Astrocyte of the cerebellum (primary cell): ENCODE data around the gene N4BP3.

Experiments
- DNase-seq: peaks from one replicate; pipeline ENCODE4 v3.0.0-alpha.2; 2011; ENCODE audit warnings: low read depth
- H3K4me3 ChIP-seq: 2 replicates; pipeline ENCODE4 v1.5.1; 2011; ENCODE audit warnings: mild to moderate bottlenecking, low read depth, low read length, moderate library complexity
- in situ Hi-C: cut with HindIII; loops from 2 replicates; pipeline ENCODE4 v1.10.0; 2017; ENCODE audit warnings: low sequenced_read_pairs
- TF ChIP-seq, protein P1 (sequence below): IDR thresholded peaks from 2 replicates; pipeline ENCODE4 v1.5.1; 2012; ENCODE audit warnings: low read length, low read depth, moderate library complexity, mild to moderate bottlenecking; ENCODE audit errors: missing control alignments

Gene N4BP3

GRCh38 chr5:178153530-178154340 is 40.4 kb downstream of the N4BP3 start, which contains the start of gene NHP2:
Gene NHP2 (minus strand): TSS chr5:178153885. CDS start chr5:178153817, 68 bp downstream.
- in situ Hi-C loops = no loop called here
- peak within 1 kb of the TSS; percentile 65 for H3K4me3 ChIP-seq
- TF ChIP-seq, protein P1, sequence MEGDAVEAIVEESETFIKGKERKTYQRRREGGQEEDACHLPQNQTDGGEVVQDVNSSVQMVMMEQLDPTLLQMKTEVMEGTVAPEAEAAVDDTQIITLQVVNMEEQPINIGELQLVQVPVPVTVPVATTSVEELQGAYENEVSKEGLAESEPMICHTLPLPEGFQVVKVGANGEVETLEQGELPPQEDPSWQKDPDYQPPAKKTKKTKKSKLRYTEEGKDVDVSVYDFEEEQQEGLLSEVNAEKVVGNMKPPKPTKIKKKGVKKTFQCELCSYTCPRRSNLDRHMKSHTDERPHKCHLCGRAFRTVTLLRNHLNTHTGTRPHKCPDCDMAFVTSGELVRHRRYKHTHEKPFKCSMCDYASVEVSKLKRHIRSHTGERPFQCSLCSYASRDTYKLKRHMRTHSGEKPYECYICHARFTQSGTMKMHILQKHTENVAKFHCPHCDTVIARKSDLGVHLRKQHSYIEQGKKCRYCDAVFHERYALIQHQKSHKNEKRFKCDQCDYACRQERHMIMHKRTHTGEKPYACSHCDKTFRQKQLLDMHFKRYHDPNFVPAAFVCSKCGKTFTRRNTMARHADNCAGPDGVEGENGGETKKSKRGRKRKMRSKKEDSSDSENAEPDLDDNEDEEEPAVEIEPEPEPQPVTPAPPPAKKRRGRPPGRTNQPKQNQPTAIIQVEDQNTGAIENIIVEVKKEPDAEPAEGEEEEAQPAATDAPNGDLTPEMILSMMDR = no peak
- DNase-seq = peak; percentile 98

DNA sequence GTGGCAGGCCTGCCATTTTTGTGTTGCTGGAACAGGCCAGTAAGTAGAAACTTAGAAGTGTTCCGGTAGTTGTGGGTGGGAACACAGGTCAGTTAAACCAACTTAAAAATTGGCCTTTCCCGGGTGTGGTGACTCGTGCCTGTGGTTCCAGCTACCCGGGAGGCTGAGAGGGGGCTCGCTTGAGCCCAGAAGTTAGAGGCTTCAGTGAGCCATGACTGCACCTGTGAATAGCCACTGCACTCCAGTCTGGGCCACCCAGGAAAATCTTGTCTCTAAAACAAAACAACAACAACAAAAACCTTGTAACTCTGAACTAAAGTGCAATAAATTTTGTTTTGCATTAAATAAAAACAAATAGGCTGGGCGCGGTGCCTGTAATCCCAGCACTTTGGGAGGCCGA is 41.7 kb downstream of the N4BP3 start:
- DNase-seq = no peak
- H3K4me3 ChIP-seq = no peak overlapping the region
- in situ Hi-C loops = no loop called here
- TF ChIP-seq, protein P1 = no peak

DNA sequence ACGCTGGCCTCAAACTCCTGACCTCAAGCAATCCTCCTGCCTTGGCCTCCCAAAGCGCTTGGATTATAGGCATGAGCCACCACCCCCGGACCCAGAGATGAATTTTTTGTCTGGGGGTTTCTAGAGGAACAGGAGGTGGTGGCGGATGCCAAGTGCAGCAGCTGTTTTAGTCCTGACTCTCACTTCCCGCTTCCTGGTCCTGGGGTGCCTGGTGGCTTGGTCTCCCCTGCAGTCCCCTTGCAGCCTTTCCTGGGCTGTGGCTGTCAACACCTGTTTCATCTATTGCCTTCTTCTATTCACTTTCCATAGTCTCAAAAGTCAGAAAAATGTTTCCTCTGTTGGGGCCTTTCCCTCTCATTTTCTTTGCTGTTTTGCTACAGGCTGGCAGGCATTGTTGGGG is 46.8 kb downstream of the N4BP3 start:
- DNase-seq = no peak
- TF ChIP-seq, protein P1 = no peak
- in situ Hi-C loops = no loop called here
- H3K4me3 ChIP-seq = no peak overlapping the region

- DNase-seq = no peak
- in situ Hi-C loops = no loop called here
- TF ChIP-seq, protein P1 = no peak
- no peak overlapping the region for H3K4me3 ChIP-seq
Observed at GRCh38 chr5:178162481-178162880, 49.1 kb downstream of the N4BP3 start.

GRCh38 chr5:178163772-178164735 is 50.7 kb downstream of the N4BP3 start:
- TF ChIP-seq, protein P1 = peak; percentile 99
- in situ Hi-C loops = no loop called here
- DNase-seq = no peak
- H3K4me3 ChIP-seq = peak overlapping the region; percentile 15

GRCh38 chr5:178165581-178165980 is 52.2 kb downstream of the N4BP3 start:
- in situ Hi-C loops = no loop called here
- DNase-seq = no peak
- no peak overlapping the region for H3K4me3 ChIP-seq
- TF ChIP-seq, protein P1 = no peak
